GM19324 (cell line): Measurements from ENCODE around the gene ZNF157.

ENCODE experiments used
- ATAC-seq: cut with Tn5 transposase; IDR thresholded peaks from one replicate; pipeline ENCODE4 v1.9.1; 2021; ENCODE audit warnings: mild to moderate bottlenecking, moderate library complexity; ENCODE audit not compliant: unreplicated experiment, low FRiP score

Gene ZNF157

GRCh38 chrX:47446431-47446830 lies 76.1 kb downstream of the ZNF157 start:
- no peak for ATAC-seq

DNA sequence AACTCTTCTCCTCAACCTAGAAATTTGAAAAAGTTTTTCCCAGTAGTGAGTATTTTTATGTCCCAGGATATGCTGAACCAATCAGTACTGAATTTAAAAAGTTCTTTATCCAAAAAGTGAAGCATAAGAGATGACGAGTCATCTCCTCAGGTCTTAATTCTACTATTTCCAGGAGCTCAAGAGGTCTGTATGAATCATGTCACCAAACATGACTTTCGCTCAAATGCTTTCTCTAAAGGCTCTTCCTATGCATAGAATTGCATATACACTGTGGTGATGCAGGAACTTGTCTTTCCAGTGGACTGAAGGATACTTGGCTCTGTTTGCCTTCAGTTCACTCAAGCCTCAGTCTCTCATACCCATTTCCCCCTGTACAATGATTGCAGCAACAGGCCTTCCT lies 76.6 kb downstream of the ZNF157 start:
- no peak for ATAC-seq

DNA sequence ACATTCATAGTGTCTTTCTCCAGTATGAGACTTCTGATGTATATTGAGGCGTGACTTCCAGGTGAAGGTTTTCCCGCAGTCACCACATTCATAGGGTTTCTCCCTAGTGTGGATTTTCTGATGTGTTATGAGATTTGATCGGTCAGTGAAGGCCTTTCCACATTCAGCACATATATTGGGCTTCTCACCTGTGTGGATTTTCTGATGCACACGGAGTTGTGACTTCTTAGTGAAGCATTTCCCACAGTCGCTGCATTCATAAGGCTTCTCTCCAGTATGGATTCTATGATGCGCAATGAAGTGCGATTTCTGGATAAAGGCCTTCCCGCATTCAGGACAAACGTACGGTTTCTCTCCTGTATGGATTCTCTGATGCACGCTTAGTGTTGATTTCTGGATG lies 77.2 kb downstream of the ZNF157 start:
- ATAC-seq, result no peak

DNA sequence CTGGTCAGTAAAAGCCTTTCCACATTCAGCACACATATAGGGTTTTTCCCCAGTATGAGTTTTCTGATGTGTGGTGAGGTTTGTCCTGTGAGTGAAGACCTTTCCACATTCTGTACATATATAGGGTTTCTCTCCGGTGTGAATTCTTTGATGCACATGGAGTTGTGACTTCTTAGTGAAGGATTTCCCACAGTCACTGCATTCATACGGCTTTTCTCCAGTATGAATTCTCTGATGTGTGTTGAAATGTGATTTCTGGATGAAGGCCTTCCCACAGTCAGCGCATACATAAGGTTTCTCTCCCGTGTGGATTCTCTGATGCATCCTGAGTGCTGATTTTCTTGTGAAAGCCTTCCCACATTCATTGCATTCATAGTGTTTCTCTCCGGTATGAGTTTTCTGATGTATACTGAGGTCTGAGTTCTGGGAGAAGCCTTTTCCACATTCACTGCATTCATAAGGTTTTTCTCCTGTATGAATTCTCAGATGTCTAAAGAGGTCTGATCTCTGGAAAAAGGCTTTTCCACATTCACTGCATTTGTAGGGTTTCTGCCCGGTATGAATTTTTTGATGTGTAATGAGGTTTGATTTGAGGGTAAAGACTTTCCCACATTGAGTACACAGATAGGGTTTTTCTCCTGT lies 77.9 kb downstream of the ZNF157 start:
- no peak for ATAC-seq

- no peak for ATAC-seq
Observed at GRCh38 chrX:47452112-47452511, 81.7 kb downstream of the ZNF157 start.

- ATAC-seq, result no peak
Observed at GRCh38 chrX:47456080-47456479, 85.7 kb downstream of the ZNF157 start.

DNA sequence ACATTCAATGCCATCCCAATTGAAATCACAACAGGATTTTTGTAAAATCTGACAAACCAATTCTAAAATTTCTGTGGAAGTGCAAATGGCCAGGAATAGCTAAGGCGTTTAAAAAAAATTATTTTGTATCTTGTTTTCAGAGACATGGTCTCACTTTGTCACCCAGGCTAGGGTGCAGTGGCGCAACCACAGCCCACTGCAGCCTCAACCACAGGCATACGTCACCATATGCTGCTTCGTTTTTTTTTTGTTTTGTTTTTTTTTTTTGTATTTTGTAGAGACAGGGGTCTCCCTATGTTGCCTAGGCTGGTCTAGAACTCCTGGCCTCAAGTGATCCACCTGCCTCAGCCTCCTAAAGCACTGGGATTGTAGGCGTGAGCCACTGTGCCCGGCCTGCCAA lies 88.2 kb downstream of the ZNF157 start:
- ATAC-seq, result no peak

GRCh38 chrX:47460561-47460960 lies 90.2 kb downstream of the ZNF157 start:
- no peak for ATAC-seq
